Activated CD8-positive, alpha-beta T cell treated with anti-CD3 and anti-CD28 coated beads for 36 hours (primary cell): ENCODE results near the gene B3GALT6. TPM values are rescaled to one million over a fixed set of nuclear protein-coding genes. Genes with fewer than 3 reads are reported as not detected.
"Not testable (repeated sequence)": the region's sequence is repeated elsewhere in the genome, so short reads cannot be mapped to it uniquely, and the experiment has no call there.

Source experiments
- ATAC-seq: fragments of 200-7000 bp; cut with Tn5 transposase; one replicate; pipeline ENCODE4 v1.10.0; 2021; ENCODE audit warnings: mild to moderate bottlenecking, moderate library complexity
- CTCF ChIA-PET: fragments of 350-600 bp; sonication (Branson Sonifier 250); formaldehyde crosslinking; loops from one replicate; lab custom pipeline; 2021; ENCODE audit warnings: antibody characterized with exemption; lab: Charles Lee
- POLR2A ChIA-PET: fragments of 350-600 bp; sonication (Branson Sonifier 250); formaldehyde crosslinking; loops from one replicate; lab custom pipeline; 2021; ENCODE audit warnings: antibody characterized with exemption; lab: Charles Lee
- DNase-seq: peaks from one replicate; pipeline ENCODE4 v3.0.0-alpha.2; 2020
- H3K27ac Mint-ChIP-seq: one replicate; pipeline ENCODE4 v1.8.0; 2021; ENCODE audit warnings: mild to moderate bottlenecking, mixed read lengths
- H3K27me3 Mint-ChIP-seq: one replicate; pipeline ENCODE4 v1.8.0; 2021; ENCODE audit warnings: mixed read lengths
- H3K36me3 Mint-ChIP-seq: one replicate; pipeline ENCODE4 v1.8.0; 2021; ENCODE audit warnings: low read depth, mixed read lengths
- H3K4me1 Mint-ChIP-seq: one replicate; pipeline ENCODE4 v1.8.0; 2021; ENCODE audit warnings: low read depth, mixed read lengths
- H3K4me3 Mint-ChIP-seq: one replicate; pipeline ENCODE4 v1.8.0; 2021; ENCODE audit warnings: mild to moderate bottlenecking, moderate library complexity, mixed read lengths
- H3K9me3 Mint-ChIP-seq: one replicate; pipeline ENCODE4 v1.8.0; 2021; ENCODE audit warnings: mixed read lengths
- intact Hi-C: fragments of 100-400 bp; cut with micrococcal nuclease; formaldehyde crosslinking; loops from one replicate; pipeline ENCODE4 v1.10.0; 2022
- total RNA-seq, 2 experiments: library from RNA; stranded (reverse); gene quantifications; one replicate each; pipeline ENCODE4 v1.2.3, GENCODE V29; 2021
- TF ChIP-seq, protein P1 (sequence below): fragments of 200-600 bp; IDR thresholded peaks from one replicate; pipeline ENCODE4 v1.8.0; 2022; ENCODE audit warnings: antibody characterized with exemption, mild to moderate bottlenecking

The B3GALT6 gene
- total RNA-seq, 2 experiments from 2014 or later, result 13.1 to 14.3 TPM

DNA sequence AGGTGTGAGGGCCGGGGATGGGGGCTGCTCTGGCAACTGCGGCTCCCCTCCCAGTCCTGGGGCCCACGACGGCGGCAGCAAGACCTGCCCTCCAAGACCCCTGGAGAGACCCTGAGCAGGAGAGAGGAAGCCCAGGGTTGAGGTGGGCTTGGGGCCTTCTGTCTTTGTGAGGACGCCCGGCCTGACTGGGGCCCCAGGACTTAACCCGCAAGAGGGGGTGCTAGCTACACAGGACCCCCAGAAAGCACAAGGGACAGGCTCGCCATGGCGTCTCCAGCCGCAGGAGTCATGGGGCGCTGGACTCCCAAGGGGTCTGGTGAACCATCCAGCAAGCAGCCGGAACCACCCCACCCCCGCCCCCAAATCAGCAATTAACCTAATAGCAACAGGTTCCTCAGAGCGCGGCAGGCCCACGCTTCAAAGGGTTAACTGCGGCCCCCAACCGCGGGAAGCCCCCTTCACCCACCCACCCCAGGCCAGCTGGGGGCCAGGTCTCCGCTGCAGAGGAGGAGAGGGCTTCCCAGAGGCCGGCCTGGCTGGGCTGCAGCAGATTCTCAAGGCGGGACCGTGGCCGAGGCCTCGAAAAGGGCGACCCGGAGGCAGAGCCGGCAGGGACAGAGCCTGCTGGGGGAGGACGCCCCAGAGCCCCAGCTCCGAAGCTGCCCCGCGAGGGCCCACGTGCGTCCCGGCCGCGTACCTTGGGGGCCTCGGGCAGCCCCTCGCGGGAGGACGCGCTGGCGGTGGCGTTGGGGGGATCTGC lies 14.0 kb downstream of the B3GALT6 start:
- H3K4me1 Mint-ChIP-seq, result peaks cover 14% of the 10 kb centered on the region
- H3K27ac Mint-ChIP-seq, result no peak overlapping the region
- ATAC-seq (no peak), DNase-seq (no peak)
- no peaks in the 10 kb centered on the region for H3K27me3 Mint-ChIP-seq
- no peaks in the 10 kb centered on the region for H3K9me3 Mint-ChIP-seq
- TF ChIP-seq, protein P1, sequence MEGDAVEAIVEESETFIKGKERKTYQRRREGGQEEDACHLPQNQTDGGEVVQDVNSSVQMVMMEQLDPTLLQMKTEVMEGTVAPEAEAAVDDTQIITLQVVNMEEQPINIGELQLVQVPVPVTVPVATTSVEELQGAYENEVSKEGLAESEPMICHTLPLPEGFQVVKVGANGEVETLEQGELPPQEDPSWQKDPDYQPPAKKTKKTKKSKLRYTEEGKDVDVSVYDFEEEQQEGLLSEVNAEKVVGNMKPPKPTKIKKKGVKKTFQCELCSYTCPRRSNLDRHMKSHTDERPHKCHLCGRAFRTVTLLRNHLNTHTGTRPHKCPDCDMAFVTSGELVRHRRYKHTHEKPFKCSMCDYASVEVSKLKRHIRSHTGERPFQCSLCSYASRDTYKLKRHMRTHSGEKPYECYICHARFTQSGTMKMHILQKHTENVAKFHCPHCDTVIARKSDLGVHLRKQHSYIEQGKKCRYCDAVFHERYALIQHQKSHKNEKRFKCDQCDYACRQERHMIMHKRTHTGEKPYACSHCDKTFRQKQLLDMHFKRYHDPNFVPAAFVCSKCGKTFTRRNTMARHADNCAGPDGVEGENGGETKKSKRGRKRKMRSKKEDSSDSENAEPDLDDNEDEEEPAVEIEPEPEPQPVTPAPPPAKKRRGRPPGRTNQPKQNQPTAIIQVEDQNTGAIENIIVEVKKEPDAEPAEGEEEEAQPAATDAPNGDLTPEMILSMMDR, result no peak
- CTCF ChIA-PET, result no interaction called here
- POLR2A ChIA-PET, result interaction anchor here (1.0 to 1.6 kb wide), 2 partner anchors 15 to 19 kb away, joined by 3 to 5 read pairs; partner anchors contain the start of gene SDF4
- no peak overlapping the region for H3K4me3 Mint-ChIP-seq
- H3K36me3 Mint-ChIP-seq, result peaks cover 2% of the 10 kb centered on the region
- intact Hi-C loops, result no loop called here

DNA sequence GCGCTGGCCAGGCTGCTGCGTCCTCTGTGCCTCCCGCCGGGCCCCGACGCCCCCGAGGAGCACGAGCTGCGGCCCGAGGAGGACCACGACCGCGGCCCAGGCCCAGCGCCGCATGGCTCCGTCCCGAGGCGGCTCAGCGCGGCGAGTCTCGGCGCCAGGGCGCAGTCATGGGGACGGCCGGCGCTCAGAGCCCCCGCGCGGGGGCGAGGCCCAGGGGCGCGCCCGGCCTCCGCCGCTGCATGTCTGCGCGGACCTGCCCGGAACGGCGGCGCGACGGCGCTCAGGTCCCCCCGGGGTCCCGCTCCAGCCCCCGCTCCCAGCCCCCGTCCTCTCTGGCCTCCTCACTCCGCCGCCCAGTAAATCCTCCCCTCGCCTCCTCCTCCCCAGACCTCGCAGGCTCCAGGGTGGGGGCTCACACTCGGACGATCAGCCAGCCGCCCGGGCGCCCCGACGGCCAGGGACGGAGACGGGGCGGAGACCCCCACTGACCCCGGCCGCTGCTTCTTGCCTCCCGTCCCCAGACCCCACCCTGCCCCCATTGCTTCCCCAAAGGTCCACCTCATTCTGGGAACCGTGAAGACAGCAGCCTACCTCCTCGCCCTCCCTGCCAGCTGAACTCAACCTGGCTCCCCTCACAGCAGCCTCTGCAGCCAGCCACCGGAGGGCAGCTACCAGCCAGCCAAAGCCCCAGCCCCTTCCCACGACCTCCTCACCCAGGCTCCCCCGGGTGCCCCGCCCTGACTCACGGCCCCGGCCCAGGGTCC lies 14.7 kb downstream of the B3GALT6 start, which contains the start of gene C1QTNF12:
Gene C1QTNF12 (minus strand): TSS at position 146 of the 764 bp plus-strand sequence. CDS start 32 bp downstream, at position 114.
- no peak for ATAC-seq
- no peak for DNase-seq
- no peaks in the 10 kb centered on the region for H3K9me3 Mint-ChIP-seq
- intact Hi-C loops, result no loop called here
- no peak within 1 kb of the TSS for H3K27ac Mint-ChIP-seq
- peaks cover 4% of the 10 kb centered on the region for H3K36me3 Mint-ChIP-seq
- H3K27me3 Mint-ChIP-seq, result no peaks in the 10 kb centered on the region
- H3K4me1 Mint-ChIP-seq, result peaks cover 16% of the 10 kb centered on the region
- POLR2A ChIA-PET, result interaction anchor here (1.0 to 1.6 kb wide), 2 partner anchors 15 to 20 kb away, joined by 3 to 5 read pairs; partner anchors contain the start of gene SDF4
- H3K4me3 Mint-ChIP-seq, result no peak within 1 kb of the TSS
- CTCF ChIA-PET, result interaction anchor here (0.7 to 1.4 kb wide), 2 partner anchors 16 to 124 kb away, joined by 3 read pairs; no protein-coding TSS in a partner anchor
- TF ChIP-seq, protein P1, result no peak

DNA sequence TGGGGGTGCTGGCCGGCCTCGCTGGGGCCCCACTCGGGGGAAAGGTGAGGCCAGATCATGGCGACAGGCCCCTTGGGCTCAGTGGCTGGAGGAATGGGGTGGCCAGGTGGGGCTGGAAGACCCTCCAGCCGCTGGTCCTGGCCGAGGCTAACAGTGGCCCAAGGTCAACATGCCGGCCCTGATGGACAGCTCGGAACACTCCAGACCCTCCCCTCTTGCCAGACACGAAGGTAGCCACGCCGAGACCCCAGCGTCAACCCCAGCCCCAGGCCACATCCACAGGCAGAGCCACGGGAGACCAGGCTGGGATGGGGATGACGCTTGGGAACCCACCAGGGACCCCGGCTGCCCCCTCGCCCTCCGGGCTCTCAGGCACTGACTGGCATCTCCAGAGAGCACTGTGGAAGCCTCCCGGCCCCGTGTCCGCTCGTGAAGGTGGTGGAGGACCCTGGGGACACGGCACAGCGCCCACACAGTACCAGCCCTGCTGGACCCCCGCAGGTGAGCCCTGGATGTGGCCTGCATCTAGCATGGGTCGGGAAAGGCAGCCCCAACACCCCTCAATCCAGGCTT lies 15.4 kb downstream of the B3GALT6 start:
- ATAC-seq, result no peak
- no peaks in the 10 kb centered on the region for H3K27me3 Mint-ChIP-seq
- no peaks in the 10 kb centered on the region for H3K9me3 Mint-ChIP-seq
- H3K4me1 Mint-ChIP-seq, result peaks cover 16% of the 10 kb centered on the region
- TF ChIP-seq, protein P1, result no peak
- DNase-seq, result no peak
- intact Hi-C loops, result no loop called here
- POLR2A ChIA-PET, result interaction anchor here (1.6 kb wide), 1 partner anchor 16 kb away, joined by 5 read pairs; the partner anchor contains the start of gene SDF4
- no peak overlapping the region for H3K27ac Mint-ChIP-seq
- CTCF ChIA-PET, result interaction anchor here (1.4 kb wide), 1 partner anchor 16 kb away, joined by 3 read pairs; no protein-coding TSS in a partner anchor
- peaks cover 8% of the 10 kb centered on the region for H3K36me3 Mint-ChIP-seq
- H3K4me3 Mint-ChIP-seq, result no peak overlapping the region

DNA sequence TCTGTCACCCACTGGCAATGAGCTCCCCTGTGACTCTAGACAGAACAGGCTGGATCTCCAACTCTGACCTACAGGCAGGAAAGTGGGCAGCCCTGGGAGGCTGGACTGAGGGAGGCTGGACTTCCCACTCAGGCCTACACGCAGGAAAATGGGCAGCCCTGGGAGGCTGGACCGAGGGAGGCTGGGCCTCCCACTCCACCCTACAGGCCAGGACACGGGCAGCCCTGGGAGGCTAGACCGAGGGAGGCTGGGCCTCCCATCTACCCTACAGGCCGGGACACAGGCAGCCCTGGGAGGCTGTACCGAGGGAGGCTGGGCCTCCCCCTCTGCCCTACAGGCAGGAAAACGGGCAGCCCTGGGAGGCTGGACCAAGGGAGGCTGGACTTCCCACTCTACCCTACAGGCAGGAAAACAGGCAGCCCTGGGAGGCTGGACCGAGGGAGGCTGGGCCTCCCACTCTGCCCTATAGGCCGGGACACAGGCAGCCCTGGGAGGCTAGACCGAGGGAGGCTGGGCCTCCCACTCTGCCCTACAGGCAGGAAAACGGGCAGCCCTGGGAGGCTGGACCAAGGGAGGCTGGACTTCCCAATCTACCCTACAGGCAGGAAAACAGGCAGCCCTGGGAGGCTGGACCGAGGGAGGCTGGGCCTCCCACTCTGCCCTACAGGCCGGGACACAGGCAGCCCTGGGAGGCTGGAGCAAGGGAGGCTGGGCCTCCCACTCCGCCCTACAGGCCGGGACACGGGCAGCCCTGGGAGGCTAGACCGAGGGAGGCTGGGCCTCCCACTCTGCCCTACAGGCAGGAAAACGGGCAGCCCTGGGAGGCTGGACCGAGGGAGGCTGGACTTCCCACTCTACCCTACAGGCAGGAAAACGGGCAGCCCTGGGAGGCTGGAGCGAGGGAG lies 16.2 kb downstream of the B3GALT6 start:
- intact Hi-C loops, DNase-seq, POLR2A ChIA-PET, H3K9me3 Mint-ChIP-seq, CTCF ChIA-PET, H3K27ac Mint-ChIP-seq, H3K4me3 Mint-ChIP-seq, H3K27me3 Mint-ChIP-seq, ATAC-seq: not testable (repeated sequence)
- H3K36me3 Mint-ChIP-seq, result peaks cover 15% of the 10 kb centered on the region
- H3K4me1 Mint-ChIP-seq, result peaks cover 16% of the 10 kb centered on the region
